Sigmoid colon (tissue), 3 donors: ENCODE data around the gene CCDC148.

ENCODE experiments used
- CTCF ChIP-seq, 4 experiments: fragments of 450-650 bp in 3 of 4; fragments of 200-600 bp in 1 of 4; IDR thresholded peaks; one replicate each; pipeline ENCODE4 v1.5.1; 2016 to 2019; ENCODE audit warnings: antibody characterized with exemption in 4 of 4, mild to moderate bottlenecking in 3 of 4, moderate library complexity in 2 of 4
- POLR2A ChIP-seq, 2 donors: fragments of 450-650 bp; IDR thresholded peaks; one replicate each; pipeline ENCODE4 v1.6.1; 2016; ENCODE audit warnings: antibody characterized with exemption in 2 of 2, mild to moderate bottlenecking in 2 of 2, moderate library complexity in 2 of 2

GRCh38 chr2:158266111-158266510, 190.4 kb downstream of the CCDC148 start:
- no peak for TF ChIP-seq CTCF (IDR thresholded peaks at IDR 0.05)
- no peak for TF ChIP-seq POLR2A (IDR thresholded peaks at IDR 0.05)
